Amniotic stem cell (primary cell): ENCODE data around the gene SLC18A3.

Experiments
- DNase-seq: peaks from one replicate; lab custom pipeline; 2025; lab: John Stamatoyannopoulos, UW

The SLC18A3 gene

GRCh38 chr10:49610114-49610457, at the start of gene SLC18A3:
Gene SLC18A3 (plus strand): TSS chr10:49610310. CDS start chr10:49610741, 431 bp downstream.
- no peak for DNase-seq

GRCh38 chr10:49560526-49560925, 49.6 kb upstream of the SLC18A3 start:
- DNase-seq, result no peak

- no peak for DNase-seq
Observed at GRCh38 chr10:49562893-49563292, 47.2 kb upstream of the SLC18A3 start.

- DNase-seq, result no peak
Observed at GRCh38 chr10:49564461-49565009, 45.6 kb upstream of the SLC18A3 start.

- no peak for DNase-seq
Observed at GRCh38 chr10:49567810-49568209, 42.3 kb upstream of the SLC18A3 start.

GRCh38 chr10:49568235-49568634, 41.9 kb upstream of the SLC18A3 start:
- no peak for DNase-seq

- DNase-seq, result no peak
Observed at GRCh38 chr10:49569031-49569631, 41.0 kb upstream of the SLC18A3 start.

GRCh38 chr10:49571388-49571787, 38.7 kb upstream of the SLC18A3 start:
- no peak for DNase-seq

GRCh38 chr10:49572594-49573114, 37.5 kb upstream of the SLC18A3 start:
- no peak for DNase-seq

GRCh38 chr10:49575489-49576072, 34.5 kb upstream of the SLC18A3 start:
- DNase-seq, result no peak

GRCh38 chr10:49577182-49577925, 32.8 kb upstream of the SLC18A3 start:
- no peak for DNase-seq

- DNase-seq, result no peak
Observed at GRCh38 chr10:49578392-49578791, 31.7 kb upstream of the SLC18A3 start.

GRCh38 chr10:49579621-49580020, 30.5 kb upstream of the SLC18A3 start:
- DNase-seq, result no peak

- DNase-seq, result no peak
Observed at GRCh38 chr10:49585387-49585786, 24.7 kb upstream of the SLC18A3 start.

- no peak for DNase-seq
Observed at GRCh38 chr10:49587981-49588380, 22.1 kb upstream of the SLC18A3 start.

GRCh38 chr10:49592726-49593563, 17.2 kb upstream of the SLC18A3 start:
- DNase-seq, result no peak

- no peak for DNase-seq
Observed at GRCh38 chr10:49593564-49593875, 16.6 kb upstream of the SLC18A3 start.

GRCh38 chr10:49593998-49594397, 16.1 kb upstream of the SLC18A3 start:
- no peak for DNase-seq

GRCh38 chr10:49594594-49594993, 15.5 kb upstream of the SLC18A3 start:
- DNase-seq, result peak; percentile 30

- no peak for DNase-seq
Observed at GRCh38 chr10:49595003-49595712, 15.0 kb upstream of the SLC18A3 start.

- no peak for DNase-seq
Observed at GRCh38 chr10:49595713-49596492, 14.2 kb upstream of the SLC18A3 start.
